ENCODE measurements around the gene CEBPG. TPM values are rescaled to one million over a fixed set of nuclear protein-coding genes. Genes with fewer than 3 reads are reported as not detected.

The CEBPG gene
- total RNA-seq, 2 donors from 2014 or later = 19.9 to 32.6 TPM

DNA sequence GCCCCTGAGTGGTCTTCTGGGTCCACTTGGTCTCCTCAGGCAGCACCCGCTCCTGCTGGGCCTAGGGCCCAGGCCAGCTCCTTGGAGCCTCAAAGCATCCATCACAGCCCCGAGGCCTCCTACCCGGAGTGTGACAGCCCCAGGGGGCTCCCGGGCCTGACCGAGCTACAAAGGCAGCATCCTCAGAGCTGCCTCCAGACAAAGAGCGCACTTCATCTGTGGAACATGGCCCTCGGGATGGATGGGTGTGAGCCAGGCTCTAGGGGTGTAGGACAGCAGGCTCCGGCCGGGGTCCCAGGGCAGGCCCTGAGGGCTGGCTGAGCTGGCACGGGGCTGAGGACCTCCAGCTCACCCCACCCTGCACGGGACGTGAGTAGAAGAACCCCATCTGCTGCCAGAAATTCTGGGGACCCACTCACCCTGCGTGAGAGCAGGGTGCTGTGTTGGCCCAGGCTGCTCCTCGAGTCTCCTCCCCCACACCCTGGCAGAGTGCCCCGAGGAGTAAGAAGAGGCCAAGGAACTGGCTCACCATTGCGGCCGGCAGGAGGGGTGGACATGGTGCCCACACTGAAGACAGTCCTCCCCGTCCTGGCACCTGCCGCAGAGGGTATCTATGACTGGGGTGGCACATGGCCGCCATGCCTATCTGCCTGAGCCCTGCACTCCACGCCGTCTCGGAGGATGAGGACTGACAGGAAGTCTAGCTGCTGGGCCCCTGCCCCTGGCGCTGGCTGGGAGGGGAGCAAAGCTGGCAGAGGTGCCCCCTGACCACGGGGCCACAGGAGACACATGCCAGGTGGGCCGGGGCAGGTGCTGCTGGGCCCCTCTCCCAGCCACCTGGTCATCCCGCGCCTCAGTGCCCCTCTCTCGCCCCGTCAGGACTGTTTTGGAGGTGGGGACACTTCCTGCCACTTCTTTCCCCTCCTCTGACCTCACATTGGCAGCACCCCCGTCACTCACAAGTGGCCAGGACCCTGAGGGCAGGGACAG lies 22.3 kb downstream of the CEBPG start:
- Histone ChIP-seq H3K36me3 (no peaks in the 10 kb centered on the region), H3K27me3 (replicated peaks; ENCODE audit: insufficient read depth) (no peaks in the 10 kb centered on the region), H3K4me3 (no peak overlapping the region), H3K27ac (no peak overlapping the region), H3K9me3 (no peaks in the 10 kb centered on the region), H3K4me1 (ENCODE audit: control insufficient read depth in 1 of 2, low read depth in 2 of 2) (peaks cover 12 to 37% of the 10 kb centered on the region in 2 donors)
- TF ChIP-seq, protein P1, sequence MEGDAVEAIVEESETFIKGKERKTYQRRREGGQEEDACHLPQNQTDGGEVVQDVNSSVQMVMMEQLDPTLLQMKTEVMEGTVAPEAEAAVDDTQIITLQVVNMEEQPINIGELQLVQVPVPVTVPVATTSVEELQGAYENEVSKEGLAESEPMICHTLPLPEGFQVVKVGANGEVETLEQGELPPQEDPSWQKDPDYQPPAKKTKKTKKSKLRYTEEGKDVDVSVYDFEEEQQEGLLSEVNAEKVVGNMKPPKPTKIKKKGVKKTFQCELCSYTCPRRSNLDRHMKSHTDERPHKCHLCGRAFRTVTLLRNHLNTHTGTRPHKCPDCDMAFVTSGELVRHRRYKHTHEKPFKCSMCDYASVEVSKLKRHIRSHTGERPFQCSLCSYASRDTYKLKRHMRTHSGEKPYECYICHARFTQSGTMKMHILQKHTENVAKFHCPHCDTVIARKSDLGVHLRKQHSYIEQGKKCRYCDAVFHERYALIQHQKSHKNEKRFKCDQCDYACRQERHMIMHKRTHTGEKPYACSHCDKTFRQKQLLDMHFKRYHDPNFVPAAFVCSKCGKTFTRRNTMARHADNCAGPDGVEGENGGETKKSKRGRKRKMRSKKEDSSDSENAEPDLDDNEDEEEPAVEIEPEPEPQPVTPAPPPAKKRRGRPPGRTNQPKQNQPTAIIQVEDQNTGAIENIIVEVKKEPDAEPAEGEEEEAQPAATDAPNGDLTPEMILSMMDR (IDR thresholded peaks at IDR 0.05) = no peak
- DNase-seq (ENCODE audit: low spot score) (no peak), ATAC-seq (ENCODE audit: insufficient number of reproducible peaks, low FRiP score, low read depth) (no peak)

DNA sequence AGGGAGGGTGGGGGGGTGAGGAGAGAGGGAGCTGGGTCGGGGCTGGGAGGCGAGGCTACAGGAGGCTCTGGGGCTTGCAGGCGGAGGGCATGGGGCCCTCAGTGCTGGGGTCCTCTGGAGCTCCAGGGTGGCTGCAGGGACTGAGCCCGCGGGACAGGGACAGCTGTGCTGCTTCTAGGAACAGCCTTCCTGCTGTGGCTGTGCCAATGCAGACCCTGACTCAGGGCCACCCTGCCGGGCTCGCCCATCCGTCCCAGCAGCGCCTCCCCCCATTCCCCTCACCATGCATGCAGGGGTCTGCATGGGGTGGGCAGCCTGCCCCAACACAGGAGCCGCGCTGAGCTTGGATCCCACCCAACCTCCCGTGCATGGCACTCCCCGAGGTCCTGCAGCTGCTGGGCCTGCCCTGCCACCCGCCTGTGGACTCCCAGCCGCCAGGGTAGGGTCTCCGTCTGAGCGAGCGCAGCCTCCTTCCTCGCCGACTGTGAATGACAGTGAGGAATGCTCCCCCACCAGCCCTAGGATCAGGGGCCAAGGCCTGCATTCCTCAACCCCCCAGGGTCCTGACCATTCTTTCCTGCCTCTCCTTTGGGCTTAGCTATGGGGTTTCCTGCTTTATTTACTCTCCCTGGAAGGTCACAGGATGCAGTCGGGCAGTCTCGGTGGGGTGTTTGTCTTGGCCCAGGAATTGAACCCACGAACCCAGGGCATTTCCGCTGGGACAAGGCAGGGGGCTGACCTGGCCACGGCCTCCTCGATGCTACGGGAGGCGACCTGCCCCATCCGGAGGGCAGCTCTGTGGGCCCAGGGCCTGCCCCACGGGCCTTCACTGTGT lies 23.4 kb downstream of the CEBPG start:
- ATAC-seq (ENCODE audit: insufficient number of reproducible peaks, low FRiP score, low read depth) (no peak), DNase-seq (ENCODE audit: low spot score) (no peak)
- no peaks in the 10 kb centered on the region for H3K9me3 ChIP-seq
- H3K4me1 ChIP-seq (ENCODE audit: control insufficient read depth in 1 of 2, low read depth in 2 of 2) = peaks cover 12 to 36% of the 10 kb centered on the region in 2 donors
- H3K27me3 ChIP-seq (replicated peaks; ENCODE audit: insufficient read depth) = no peaks in the 10 kb centered on the region
- no peak overlapping the region for H3K27ac ChIP-seq
- H3K36me3 ChIP-seq = no peaks in the 10 kb centered on the region
- TF ChIP-seq, protein P1 (IDR thresholded peaks at IDR 0.05) = no peak
- H3K4me3 ChIP-seq = no peak overlapping the region

DNA sequence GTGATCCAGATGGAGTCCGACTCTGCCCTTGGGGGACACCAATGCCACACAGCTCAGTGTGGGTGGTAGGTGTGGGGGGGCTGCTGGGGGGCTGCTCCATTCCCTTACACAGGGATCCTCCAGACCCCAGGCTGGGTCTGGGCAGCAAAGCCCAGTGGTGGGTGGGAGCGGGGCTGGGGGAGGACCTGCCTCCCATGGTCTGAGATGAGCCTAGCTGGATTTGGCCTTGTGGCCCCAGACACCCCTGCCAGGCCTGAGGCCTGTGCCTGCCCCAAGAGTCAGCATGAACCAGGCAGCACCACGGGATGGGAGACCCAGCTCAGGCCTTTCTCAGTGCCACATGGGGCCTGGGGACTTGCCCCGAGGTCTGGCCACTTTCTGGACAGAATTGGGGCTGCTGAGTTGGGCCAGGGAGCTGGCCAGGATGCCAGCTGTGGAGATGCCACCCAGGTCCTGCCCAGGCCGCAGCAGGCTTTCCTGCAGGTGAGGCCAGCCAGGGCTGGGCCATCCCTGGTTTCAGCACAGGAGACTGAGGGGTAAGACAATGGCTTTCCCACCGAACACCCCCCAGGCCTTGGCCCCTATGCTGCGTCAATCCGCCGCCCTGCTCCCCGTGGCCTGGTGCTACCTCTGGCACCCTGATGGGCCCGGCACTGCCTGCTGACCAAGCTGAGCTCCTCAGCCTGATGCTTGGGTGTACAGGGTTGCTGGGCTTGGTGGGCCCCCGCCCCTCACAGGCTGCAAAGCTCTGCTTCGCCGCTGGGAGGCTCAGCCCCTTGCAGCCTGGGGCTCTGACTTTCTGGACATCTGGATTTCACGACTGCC lies 24.2 kb downstream of the CEBPG start:
- H3K27ac ChIP-seq = no peak overlapping the region
- TF ChIP-seq, protein P1 (IDR thresholded peaks at IDR 0.05) = no peak
- H3K4me1 ChIP-seq (ENCODE audit: control insufficient read depth in 1 of 2, low read depth in 2 of 2) = peaks cover 12 to 30% of the 10 kb centered on the region in 2 donors

DNA sequence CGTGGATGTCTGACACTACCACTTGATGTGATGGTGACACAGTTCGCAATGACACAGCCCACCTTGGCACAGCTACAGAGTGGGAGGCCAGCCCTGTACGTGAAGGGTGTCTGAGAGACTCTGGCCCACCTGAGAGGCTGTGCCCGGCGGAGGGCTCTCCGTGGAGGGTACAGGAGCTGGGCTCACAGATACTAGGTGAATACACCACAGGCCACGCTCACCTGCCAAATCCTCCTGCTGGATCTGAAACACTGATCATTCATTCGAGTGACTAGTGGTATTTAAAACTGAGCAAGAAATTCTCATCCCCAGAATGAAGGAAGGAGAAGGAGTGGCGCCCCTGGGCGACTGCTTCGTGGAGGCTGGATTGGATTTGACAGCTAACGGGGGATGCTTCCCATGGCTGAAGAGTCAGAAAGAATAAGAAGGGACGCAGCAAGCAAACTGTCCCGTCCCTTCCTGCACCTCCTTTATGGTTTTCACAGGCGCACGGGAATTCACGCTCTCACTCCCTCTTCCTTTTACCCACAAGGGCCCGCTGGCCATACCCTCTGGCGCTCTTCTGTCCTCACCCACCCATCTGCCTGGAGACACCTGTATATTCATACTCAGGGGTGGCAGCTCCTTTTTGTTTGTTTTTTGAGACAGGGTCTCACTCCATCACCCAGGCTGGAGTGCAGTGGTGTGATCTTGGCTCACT lies 25.0 kb downstream of the CEBPG start:
- no peak for DNase-seq (ENCODE audit: low spot score)
- no peaks in the 10 kb centered on the region for H3K36me3 ChIP-seq

More for the DNA sequence above, 24.2 kb downstream of the CEBPG start:
- ATAC-seq (ENCODE audit: insufficient number of reproducible peaks, low FRiP score, low read depth) (no peak), DNase-seq (ENCODE audit: low spot score) (no peak)
- H3K4me3 ChIP-seq = no peak overlapping the region
- no peaks in the 10 kb centered on the region for H3K27me3 ChIP-seq (replicated peaks; ENCODE audit: insufficient read depth)
- H3K9me3 ChIP-seq = no peaks in the 10 kb centered on the region
- H3K36me3 ChIP-seq = no peaks in the 10 kb centered on the region

More for the DNA sequence above, 25.0 kb downstream of the CEBPG start:
- Histone ChIP-seq H3K27me3 (replicated peaks; ENCODE audit: insufficient read depth) (no peaks in the 10 kb centered on the region), H3K27ac (no peak overlapping the region), H3K4me1 (ENCODE audit: control insufficient read depth in 1 of 2, low read depth in 2 of 2) (peaks cover 12 to 30% of the 10 kb centered on the region in 2 donors), H3K9me3 (no peaks in the 10 kb centered on the region), H3K4me3 (no peak overlapping the region)
- no peak for ATAC-seq (ENCODE audit: insufficient number of reproducible peaks, low FRiP score, low read depth)
- TF ChIP-seq, protein P1 (IDR thresholded peaks at IDR 0.05) = no peak

Measured in thoracic aorta (tissue), 2 donors.